Choroid plexus epithelial cell (primary cell): Measurements from ENCODE around the gene MAML1.

Source experiments
- DNase-seq: peaks from one replicate; pipeline ENCODE4 v3.0.0-alpha.2; 2010; ENCODE audit warnings: low read depth
- H3K4me3 ChIP-seq: 2 replicates; pipeline ENCODE4 v1.5.1; 2011; ENCODE audit warnings: low read depth, mild to moderate bottlenecking, control low read depth, low read length, moderate library complexity
- CTCF ChIP-seq: conservative IDR thresholded peaks from 2 replicates; pipeline ENCODE4 v1.5.1; 2011; ENCODE audit warnings: low read depth, mild to moderate bottlenecking, control low read depth, inconsistent platforms, low read length, moderate library complexity

MAML1 gene

GRCh38 chr5:179727106-179727505 lies 5.5 kb upstream of the MAML1 start:
- no peak overlapping the region for H3K4me3 ChIP-seq
- DNase-seq = no peak
- no peak for TF ChIP-seq CTCF

GRCh38 chr5:179729303-179729702 lies 3.3 kb upstream of the MAML1 start:
- no peak for TF ChIP-seq CTCF
- H3K4me3 ChIP-seq = no peak overlapping the region
- no peak for DNase-seq

- TF ChIP-seq CTCF = no peak
- DNase-seq = no peak
- no peak overlapping the region for H3K4me3 ChIP-seq
Observed at GRCh38 chr5:179729727-179730126, 2.9 kb upstream of the MAML1 start.

- no peak for TF ChIP-seq CTCF
- DNase-seq = no peak
- no peak overlapping the region for H3K4me3 ChIP-seq
Observed at GRCh38 chr5:179730356-179730755, 2.3 kb upstream of the MAML1 start.

GRCh38 chr5:179730852-179731251 lies 1.8 kb upstream of the MAML1 start:
- DNase-seq = no peak
- no peak for TF ChIP-seq CTCF
- H3K4me3 ChIP-seq = no peak overlapping the region

- TF ChIP-seq CTCF = no peak
- peak overlapping the region; percentile 58 for H3K4me3 ChIP-seq
- DNase-seq = peak; percentile 94
Observed at GRCh38 chr5:179731791-179732411, 721 bp upstream of the MAML1 start.

GRCh38 chr5:179732918-179733771 lies 523 bp downstream of the MAML1 start:
- TF ChIP-seq CTCF = no peak
- DNase-seq = peak; percentile 43
- H3K4me3 ChIP-seq = peak overlapping the region; percentile 78
